Suppressor macrophage (primary cell): Measurements from ENCODE around the gene KRT26.

Experiments
- DNase-seq, 4 experiments: peaks; one replicate each; pipeline ENCODE4 v3.0.0-alpha.2; 2020 to 2022

The KRT26 gene

GRCh38 chr17:40726919-40727318 lies 45.1 kb downstream of the KRT26 start:
- peak in 2 of 4 experiments; percentile 6 to 24 for DNase-seq

DNA sequence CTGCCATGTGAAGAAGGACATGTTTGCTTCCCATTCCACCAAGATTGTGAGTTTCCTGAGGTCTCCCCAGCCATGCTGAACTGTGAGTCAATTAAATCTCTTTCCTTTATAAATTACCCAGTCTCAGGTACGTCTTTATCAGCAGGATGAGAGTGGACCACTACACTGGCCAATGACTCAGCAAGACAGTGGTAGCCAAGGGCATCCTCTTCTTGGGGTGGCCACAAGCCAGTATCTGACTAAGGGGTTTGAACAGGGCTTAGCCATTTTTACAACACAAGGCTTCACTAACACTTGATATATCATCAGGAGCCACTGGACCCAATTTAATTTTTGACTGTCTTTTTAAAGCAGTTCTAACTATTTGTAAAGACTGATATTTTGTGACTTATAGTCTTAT lies 47.3 kb downstream of the KRT26 start:
- DNase-seq, result no peak

GRCh38 chr17:40722241-40722640 lies 49.8 kb downstream of the KRT26 start:
- DNase-seq, result peak in 1 of 4 experiments; percentile 1

GRCh38 chr17:40720899-40721298 lies 51.1 kb downstream of the KRT26 start:
- peak in 1 of 4 experiments; percentile 5 for DNase-seq

GRCh38 chr17:40718930-40719329 lies 53.1 kb downstream of the KRT26 start:
- DNase-seq, result no peak

GRCh38 chr17:40717776-40718175 lies 54.2 kb downstream of the KRT26 start:
- DNase-seq, result no peak
